Kasumi-1 (cell line): ENCODE data around the gene GRB14.
A peak's percentile ranks its signal among the peaks of the same experiment; 100 is the strongest.
"Not testable (repeated sequence)": the region's sequence is repeated elsewhere in the genome, so short reads cannot be mapped to it uniquely, and the experiment has no call there.

Experiments
- DNase-seq, 2 experiments: peaks; one replicate each; lab custom pipeline; 2025; lab: John Stamatoyannopoulos, UW

GRB14 gene

GRCh38 chr2:164495491-164496223, 125.6 kb downstream of the GRB14 start:
- DNase-seq, result peak; percentile 7 to 24

- no peak for DNase-seq
Measured at GRCh38 chr2:164485541-164485940, 135.7 kb downstream of the GRB14 start.

GRCh38 chr2:164479460-164479859, 141.8 kb downstream of the GRB14 start:
- DNase-seq, result peak; percentile 62 to 74

GRCh38 chr2:164478205-164478604, 143.1 kb downstream of the GRB14 start:
- no peak for DNase-seq

GRCh38 chr2:164474873-164475272, 146.4 kb downstream of the GRB14 start:
- DNase-seq, result no peak

GRCh38 chr2:164473021-164473420, 148.3 kb downstream of the GRB14 start:
- DNase-seq, result no peak

GRCh38 chr2:164465047-164465446, 156.2 kb downstream of the GRB14 start:
- DNase-seq, result not testable (repeated sequence)

GRCh38 chr2:164464376-164464775, 156.9 kb downstream of the GRB14 start:
- no peak for DNase-seq

GRCh38 chr2:164458792-164459191, 162.5 kb downstream of the GRB14 start:
- DNase-seq, result no peak

- no peak for DNase-seq
Measured at GRCh38 chr2:164457271-164457670, 164.0 kb downstream of the GRB14 start.

- no peak for DNase-seq
Measured at GRCh38 chr2:164456619-164457018, 164.7 kb downstream of the GRB14 start.

GRCh38 chr2:164453656-164454305, 167.5 kb downstream of the GRB14 start:
- DNase-seq, result no peak

GRCh38 chr2:164450278-164450677, 171.0 kb downstream of the GRB14 start:
- no peak for DNase-seq

GRCh38 chr2:164449706-164450105, 171.6 kb downstream of the GRB14 start:
- no peak for DNase-seq

GRCh38 chr2:164447660-164448059, 173.6 kb downstream of the GRB14 start:
- DNase-seq, result no peak
